ENCODE data around the gene NFATC2.

Gene NFATC2

GRCh38 chr20:51460569-51461265 is 81.8 kb downstream of the NFATC2 start (continued):
- TF ChIP-seq ZNF529 (tag by site-specific recombination; IDR thresholded peaks at IDR 0.05; ENCODE audit: insufficient replicate concordance) (no peak), ZNF645 (tag by site-specific recombination; IDR thresholded peaks at IDR 0.05) (no peak), ZIC2 (tag by site-specific recombination; IDR thresholded peaks at IDR 0.05) (no peak), ZNF555 (tag by site-specific recombination; conservative IDR thresholded peaks at IDR 0.05) (no peak), KLF7 (tag by site-specific recombination; IDR thresholded peaks at IDR 0.05; ENCODE audit: borderline replicate concordance) (no peak)

GRCh38 chr20:51460163-51460562 is 82.4 kb downstream of the NFATC2 start:
- H3K4me1 ChIP-seq (ENCODE audit: control insufficient read depth, insufficient read depth, low read length), result peaks cover 12% of the 10 kb centered on the region
- POLR2A ChIA-PET, result no interaction called here

GRCh38 chr20:51458751-51459439 is 83.6 kb downstream of the NFATC2 start:
- CTCF ChIA-PET, result no interaction called here
- H3K4me3 ChIP-seq (ENCODE audit: low read depth, low read length), result no peak overlapping the region
- no peaks in the 10 kb centered on the region for H3K36me3 ChIP-seq (ENCODE audit: control insufficient read depth in 2 of 2, insufficient read depth in 1 of 2, low read length in 2 of 2)
- H3K9me3 ChIP-seq (ENCODE audit: control insufficient read depth, insufficient read depth, low read depth, low read length), result no peaks in the 10 kb centered on the region
- no peak overlapping the region for H3K27ac ChIP-seq (ENCODE audit: extremely low read depth, low read depth, low read length)
- H3K4me1 ChIP-seq (ENCODE audit: control insufficient read depth, insufficient read depth, low read length), result peaks cover 12% of the 10 kb centered on the region
- POLR2A ChIA-PET, result no interaction called here
- TF ChIP-seq ZNF423 (tag by site-specific recombination; IDR thresholded peaks at IDR 0.05) (no peak), ZNF221 (tag by site-specific recombination; IDR thresholded peaks at IDR 0.05; ENCODE audit: borderline replicate concordance) (no peak), ZNF600 (tag by site-specific recombination; IDR thresholded peaks at IDR 0.05) (no peak), ZNF114 (tag by site-specific recombination; IDR thresholded peaks at IDR 0.05) (no peak), ZNF157 (tag by site-specific recombination; IDR thresholded peaks at IDR 0.05) (no peak), ZNF366 (tag by site-specific recombination; conservative IDR thresholded peaks at IDR 0.05) (no peak), ZEB2 (tag by site-specific recombination; IDR thresholded peaks at IDR 0.05) (no peak), ZNF112 (tag by site-specific recombination; IDR thresholded peaks at IDR 0.05) (no peak), SP3 (tag by site-specific recombination; IDR thresholded peaks at IDR 0.05) (no peak), ZSCAN30 (tag by site-specific recombination; IDR thresholded peaks at IDR 0.05) (peak; percentile 70; the same call in 1 of the 2 replicates), SALL2 (tag by site-specific recombination; IDR thresholded peaks at IDR 0.05; ENCODE audit: borderline replicate concordance) (no peak), GLI4 (tag by site-specific recombination; IDR thresholded peaks at IDR 0.05) (no peak), ZNF501 (tag by site-specific recombination; IDR thresholded peaks at IDR 0.05) (no peak), ZNF513 (tag by site-specific recombination; IDR thresholded peaks at IDR 0.05) (no peak), ZNF596 (tag by site-specific recombination; IDR thresholded peaks at IDR 0.05) (no peak), ZBTB49 (tag by site-specific recombination; IDR thresholded peaks at IDR 0.05; ENCODE audit: low read depth) (no peak), ZNF146 (tag by site-specific recombination; IDR thresholded peaks at IDR 0.05) (peak; percentile 98), ZNF544 (tag by site-specific recombination; IDR thresholded peaks at IDR 0.05) (no peak), ZNF174 (tag by site-specific recombination; IDR thresholded peaks at IDR 0.05) (no peak), ZNF571 (tag by site-specific recombination; IDR thresholded peaks at IDR 0.05) (no peak)

More at GRCh38 chr20:51460163-51460562, 82.4 kb downstream of the NFATC2 start:
- H3K36me3 ChIP-seq (ENCODE audit: control insufficient read depth in 2 of 2, insufficient read depth in 1 of 2, low read length in 2 of 2), result no peaks in the 10 kb centered on the region
- no peak for TF ChIP-seq ZNF138 (tag by site-specific recombination; IDR thresholded peaks at IDR 0.05; ENCODE audit: borderline replicate concordance)
- no peaks in the 10 kb centered on the region for H3K9me3 ChIP-seq (ENCODE audit: control insufficient read depth, insufficient read depth, low read depth, low read length)
- CTCF ChIA-PET, result no interaction called here
- no peak overlapping the region for H3K27ac ChIP-seq (ENCODE audit: extremely low read depth, low read depth, low read length)
- no peak overlapping the region for H3K4me3 ChIP-seq (ENCODE audit: low read depth, low read length)

Measured in HEK293 (cell line).